Endodermal cell (in vitro differentiated cells): ENCODE measurements around the gene PIK3R5. TPM values are rescaled to one million over a fixed set of nuclear protein-coding genes. Genes with fewer than 3 reads are reported as not detected.

Experiments
- DNase-seq: peaks from one replicate; pipeline ENCODE4 v3.0.0-alpha.2; 2017
- H3K27ac ChIP-seq: 2 replicates; pipeline ENCODE4 v1.5.1; 2013; ENCODE audit warnings: mild to moderate bottlenecking, low read depth, low read length, moderate library complexity
- H3K27me3 ChIP-seq: 2 replicates; pipeline ENCODE4 v1.6.1; 2013; ENCODE audit warnings: mild to moderate bottlenecking, low read length, moderate library complexity; ENCODE audit not compliant: insufficient read depth, control insufficient read depth, poor library complexity, severe bottlenecking
- H3K36me3 ChIP-seq: 2 replicates; pipeline ENCODE4 v1.7.0; 2013; ENCODE audit warnings: mild to moderate bottlenecking, low read length, moderate library complexity; ENCODE audit not compliant: control insufficient read depth, insufficient read depth
- H3K4me1 ChIP-seq: one replicate; pipeline ENCODE4 v1.7.0; 2013; ENCODE audit warnings: low read length; ENCODE audit not compliant: control insufficient read depth, insufficient read depth
- H3K4me3 ChIP-seq: 2 replicates; pipeline ENCODE4 v1.5.1; 2013; ENCODE audit warnings: mild to moderate bottlenecking, low read length, moderate library complexity
- H3K9ac ChIP-seq: 2 replicates; pipeline ENCODE4 v1.6.1; 2013; ENCODE audit warnings: mild to moderate bottlenecking, low read length, moderate library complexity; ENCODE audit not compliant: poor library complexity, severe bottlenecking; ENCODE audit errors: extremely low read depth
- H3K9me3 ChIP-seq: 2 replicates; pipeline ENCODE4 v1.6.1; 2013; ENCODE audit warnings: mild to moderate bottlenecking, low read length, moderate library complexity; ENCODE audit not compliant: control insufficient read depth
- H3K27ac Mint-ChIP-seq: 2 replicates; pipeline ENCODE4 v1.8.0; 2020; ENCODE audit warnings: mixed read lengths
- H3K27me3 Mint-ChIP-seq: 2 replicates; pipeline ENCODE4 v1.8.0; 2021; ENCODE audit warnings: mild to moderate bottlenecking, mixed read lengths; ENCODE audit not compliant: insufficient read depth
- H3K36me3 Mint-ChIP-seq: 2 replicates; pipeline ENCODE4 v1.8.0; 2020; ENCODE audit warnings: low read depth, mixed read lengths
- H3K4me1 Mint-ChIP-seq: 2 replicates; pipeline ENCODE4 v1.8.0; 2020; ENCODE audit warnings: mixed read lengths
- H3K4me3 Mint-ChIP-seq: 2 replicates; pipeline ENCODE4 v1.8.0; 2020; ENCODE audit warnings: mild to moderate bottlenecking, moderate library complexity, mixed read lengths
- H3K9me3 Mint-ChIP-seq: 2 replicates; pipeline ENCODE4 v1.8.0; 2020; ENCODE audit warnings: mild to moderate bottlenecking, mixed read lengths
- CTCF ChIP-seq: fragments of 200-600 bp; sonication (generic); conservative IDR thresholded peaks from 2 replicates; pipeline ENCODE4 v1.5.0; 2021; ENCODE audit warnings: antibody characterized with exemption, mild to moderate bottlenecking
- WGBS, 2 experiments: methylation state at CpG; one replicate each; pipeline versions ENCODE4 v1.1.5 to v1.1.7; 2013; ENCODE audit warnings: missing lambda C conversion rate in 2 of 2, mixed read lengths in 1 of 2; ENCODE audit not compliant: insufficient coverage in 1 of 2, insufficient read length in 1 of 2; 5-methylcytosine and 5-hydroxymethylcytosine counted together
- total RNA-seq, 2 donors: library from RNA; stranded (reverse); fragmentation: NEBNext Ultra II Directional in 1 of 2; extraction: Animal tissue kit (Norgen Biotek cat#: 25700) in 1 of 2; gene quantifications; 2 replicates in 1 of 2; 3 replicates in 1 of 2; pipeline ENCODE4 v1.2.1, GENCODE V29; 2021

Gene PIK3R5
- total RNA-seq, 2 donors from 2014 or later, result 10.4 to 37.0 TPM

- no peaks in the 10 kb centered on the region for H3K9me3 Mint-ChIP-seq
- H3K27me3 Mint-ChIP-seq, result no peaks in the 10 kb centered on the region
- Histone ChIP-seq H3K4me3 (no peak overlapping the region), H3K27me3 (no peaks in the 10 kb centered on the region), H3K9ac (no peak overlapping the region), H3K9me3 (no peaks in the 10 kb centered on the region), H3K36me3 (no peaks in the 10 kb centered on the region), H3K4me1 (no peaks in the 10 kb centered on the region), H3K27ac (no peak overlapping the region)
- peaks cover 3% of the 10 kb centered on the region for H3K36me3 Mint-ChIP-seq
- no peak for TF ChIP-seq CTCF
- H3K27ac Mint-ChIP-seq, result no peak overlapping the region
- H3K4me1 Mint-ChIP-seq, result peaks cover 1% of the 10 kb centered on the region
- WGBS, 2 experiments, result 93 to 94% methylated on average over 9 to 10 of the region's 10 CpGs
- DNase-seq, result peak; percentile 45
- no peak overlapping the region for H3K4me3 Mint-ChIP-seq
These were observed 135.4 kb downstream of the PIK3R5 start for GRCh38 chr17:8830141-8830540.

GRCh38 chr17:8829036-8829941 is 136.2 kb downstream of the PIK3R5 start:
- no peaks in the 10 kb centered on the region for H3K27me3 Mint-ChIP-seq
- Histone ChIP-seq H3K27me3 (no peaks in the 10 kb centered on the region), H3K36me3 (no peaks in the 10 kb centered on the region), H3K9me3 (peaks cover 7% of the 10 kb centered on the region), H3K4me1 (no peaks in the 10 kb centered on the region), H3K9ac (no peak overlapping the region), H3K4me3 (no peak overlapping the region), H3K27ac (no peak overlapping the region)
- H3K4me1 Mint-ChIP-seq, result peaks cover 1% of the 10 kb centered on the region
- no peak for DNase-seq
- H3K36me3 Mint-ChIP-seq, result peaks cover 3% of the 10 kb centered on the region
- WGBS, 2 experiments, result 94 to 100% methylated on average over 7 to 16 of the region's 16 CpGs
- peaks cover 2% of the 10 kb centered on the region for H3K9me3 Mint-ChIP-seq
- H3K4me3 Mint-ChIP-seq, result no peak overlapping the region
- TF ChIP-seq CTCF, result no peak
- H3K27ac Mint-ChIP-seq, result no peak overlapping the region

Other genes starting within 250 kb of the PIK3R5 start
- gene CCDC42, start 220.9 kb downstream of the PIK3R5 start, total RNA-seq, result not detected
- not detected for gene SPDYE4, start 207.2 kb downstream of the PIK3R5 start, total RNA-seq
- 1 to 10 TPM; 3.3 to 5.1 TPM for gene MFSD6L, start 166.3 kb downstream of the PIK3R5 start, total RNA-seq
- 1 to 10 TPM; 2.1 to 2.5 TPM for gene PIK3R6, start 98.0 kb downstream of the PIK3R5 start, total RNA-seq
- gene NTN1, start 55.8 kb upstream of the PIK3R5 start, total RNA-seq, result 10 to 100 TPM; 17.0 to 40.4 TPM